Middle frontal gyrus (tissue), 1 donor: ENCODE data around the gene LEMD1.

Experiments
- DNase-seq: peaks from one replicate; pipeline ENCODE4 v3.0.0-alpha.2; 2015; ENCODE audit warnings: low spot score; ENCODE audit errors: extremely low spot score

LEMD1 gene, protein sequence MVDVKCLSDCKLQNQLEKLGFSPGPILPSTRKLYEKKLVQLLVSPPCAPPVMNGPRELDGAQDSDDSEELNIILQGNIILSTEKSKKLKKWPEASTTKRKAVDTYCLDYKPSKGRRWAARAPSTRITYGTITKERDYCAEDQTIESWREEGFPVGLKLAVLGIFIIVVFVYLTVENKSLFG

DNA sequence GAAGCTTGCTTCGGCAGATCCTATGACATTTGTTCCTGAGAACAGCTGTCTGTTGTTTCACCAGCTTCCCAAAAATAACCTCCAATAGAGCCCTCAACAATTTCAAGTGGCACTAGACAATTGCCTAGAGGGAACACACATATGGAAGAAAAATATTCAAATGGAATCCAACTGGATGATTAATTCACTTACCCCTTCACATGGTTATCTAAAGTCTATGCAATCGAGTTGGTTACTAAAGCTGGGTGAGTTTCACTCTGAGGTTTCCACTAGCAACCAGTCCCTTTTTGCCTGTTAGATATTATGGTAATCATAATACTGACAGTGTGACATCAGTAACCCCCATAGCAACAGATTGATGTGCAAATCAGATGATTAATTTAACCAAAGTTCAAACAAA is at the start of gene LEMD1:
TSS of gene LEMD1 (minus strand) at position 259 of the 400 bp plus-strand sequence. CDS start 1,520 bp downstream, outside the sequence.
- no peak for DNase-seq

DNA sequence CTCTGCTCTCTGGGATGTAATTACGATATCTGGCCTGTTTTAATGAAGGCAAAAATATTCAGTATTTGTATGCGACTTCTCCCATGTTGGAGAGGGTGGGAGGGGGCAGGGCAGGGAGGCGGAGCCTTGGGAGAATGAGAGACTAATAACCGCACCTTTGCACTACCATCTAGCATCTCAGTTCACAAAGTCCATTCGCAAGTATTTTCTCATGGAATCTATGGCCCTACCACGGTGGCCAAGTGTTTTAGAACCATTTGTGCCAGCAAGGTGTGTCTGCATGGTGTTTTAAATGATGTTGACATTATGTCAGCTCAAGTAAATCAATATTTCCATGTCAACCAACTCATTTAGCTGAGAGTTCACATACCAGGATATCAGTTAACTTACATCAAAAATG is 48.3 kb upstream of the LEMD1 start:
- DNase-seq, result no peak

DNA sequence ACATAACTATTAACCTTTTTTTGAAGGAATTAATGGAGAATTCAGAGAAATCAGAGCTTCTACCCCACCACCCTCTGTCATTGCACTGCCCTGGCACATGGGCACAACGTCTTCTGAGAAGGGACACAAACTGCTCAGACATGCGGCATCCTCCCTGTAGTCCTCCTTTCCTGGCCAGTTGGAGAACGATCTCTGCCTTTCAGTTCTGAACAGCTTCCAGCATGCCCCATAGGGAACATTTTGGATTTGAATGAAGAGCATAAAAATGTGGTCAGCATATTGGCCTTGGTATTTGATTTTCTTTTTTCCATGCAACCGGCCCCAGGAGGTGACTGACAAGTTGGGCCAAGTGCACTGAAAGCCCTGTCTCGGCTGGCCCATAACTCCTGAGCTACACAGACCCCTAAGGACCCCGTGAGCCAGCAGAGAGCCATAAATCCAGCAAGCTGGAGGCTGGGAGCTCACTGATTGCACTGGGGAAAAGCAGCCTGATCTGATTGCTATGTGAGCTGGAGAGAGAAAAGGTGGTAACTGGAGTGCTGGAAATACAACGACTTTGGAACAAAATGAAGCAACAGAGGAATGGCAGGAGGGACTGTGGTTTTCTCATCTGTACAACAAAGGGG is 44.9 kb upstream of the LEMD1 start:
- no peak for DNase-seq

DNA sequence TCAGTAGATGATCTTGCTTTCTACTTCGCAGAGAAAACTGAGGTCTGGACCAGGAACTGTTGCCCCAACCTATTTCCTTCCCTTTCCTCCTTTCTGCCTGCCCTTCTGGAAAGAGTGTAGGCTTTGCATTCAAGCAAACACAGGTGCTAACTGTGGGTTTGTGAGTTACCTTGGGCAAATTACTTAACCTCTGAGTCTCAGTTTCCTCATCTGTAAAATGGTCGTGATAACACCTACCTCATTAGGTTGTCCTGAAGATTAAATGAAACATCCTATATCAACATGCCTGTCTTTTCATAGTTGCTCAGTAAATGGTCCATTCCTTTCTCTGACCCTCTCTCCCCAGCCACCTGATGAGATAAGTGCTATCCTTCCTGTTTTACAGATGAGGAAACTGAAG is 43.5 kb upstream of the LEMD1 start:
- DNase-seq, result no peak

DNA sequence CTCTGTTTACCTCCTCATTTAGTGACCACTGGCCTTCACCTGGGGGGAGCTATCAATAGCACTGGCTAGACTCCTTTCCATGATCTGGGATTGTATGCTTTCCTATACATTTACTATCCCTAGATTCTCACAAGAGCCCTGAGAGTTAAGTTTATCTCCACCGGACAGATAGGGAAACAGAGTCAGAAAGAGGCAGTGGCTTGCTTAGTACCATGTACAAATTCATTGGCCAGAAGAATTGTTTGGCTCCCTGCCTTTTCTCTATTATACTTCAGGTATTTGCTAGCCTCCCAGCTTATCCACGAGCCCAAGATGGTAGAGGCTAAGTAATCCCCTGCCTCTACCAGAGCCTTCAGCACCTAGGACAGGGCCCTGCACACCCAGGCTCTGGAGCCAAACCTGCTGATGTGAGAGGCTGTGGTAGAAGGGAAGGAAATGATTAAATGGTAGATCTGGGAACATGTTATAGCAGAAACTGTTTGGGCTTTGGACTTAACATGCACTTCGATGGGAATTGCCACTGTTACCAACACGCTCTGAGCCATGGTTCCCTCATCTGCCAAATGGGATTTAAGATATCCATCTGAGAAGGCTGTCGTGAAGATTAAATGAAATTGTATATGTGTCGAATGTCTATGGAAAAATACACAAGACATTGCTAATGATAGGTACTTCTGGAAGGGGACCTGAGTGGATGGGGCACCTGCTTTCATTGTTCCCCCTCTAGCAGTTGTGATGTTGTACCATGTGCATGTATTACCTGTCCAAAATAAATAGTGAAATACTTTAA is 37.1 kb upstream of the LEMD1 start:
- no peak for DNase-seq

DNA sequence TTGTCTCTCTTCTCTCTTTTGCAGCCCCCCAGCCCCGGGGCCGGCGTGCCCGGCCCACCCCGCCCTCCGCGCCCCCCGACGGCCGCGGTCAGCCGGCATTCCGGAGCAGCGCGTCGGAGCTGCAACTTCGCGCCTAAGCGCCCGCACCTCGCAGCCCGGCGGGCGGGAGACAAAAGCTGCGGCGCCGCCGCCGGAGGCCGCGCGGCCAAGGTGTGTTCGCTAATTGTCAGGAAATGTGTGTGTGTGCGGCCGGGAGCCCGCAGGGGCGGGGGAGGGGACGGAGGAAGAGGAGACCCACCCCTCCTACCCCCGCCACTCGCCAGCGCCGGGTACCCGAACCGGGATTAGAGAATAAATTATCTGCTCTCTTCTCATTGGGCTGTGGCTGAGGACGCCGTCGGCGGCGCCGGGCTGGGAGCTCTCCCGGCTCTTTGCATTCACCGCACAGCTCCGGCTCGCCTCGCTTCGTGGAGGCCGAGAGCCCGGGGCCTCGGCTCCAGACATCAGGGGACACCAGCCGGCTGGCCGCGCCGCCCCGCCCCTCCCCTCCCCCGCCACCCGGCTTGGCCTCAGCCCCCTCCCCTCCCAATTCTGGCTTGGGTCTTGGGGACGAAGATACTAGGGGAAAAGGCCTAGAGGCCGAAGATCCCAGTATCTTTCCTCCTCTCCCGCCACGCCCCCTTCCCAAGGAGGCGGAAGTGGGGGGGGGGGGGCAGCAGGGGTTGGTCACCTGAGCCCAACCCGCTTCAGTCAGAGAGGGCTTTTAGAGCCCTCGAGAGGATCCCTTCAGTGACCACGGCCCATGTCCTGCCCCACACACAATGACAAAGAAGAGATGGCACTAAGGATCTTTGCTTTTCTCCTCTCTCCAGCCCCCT is 35.3 kb upstream of the LEMD1 start:
- no peak for DNase-seq

DNA sequence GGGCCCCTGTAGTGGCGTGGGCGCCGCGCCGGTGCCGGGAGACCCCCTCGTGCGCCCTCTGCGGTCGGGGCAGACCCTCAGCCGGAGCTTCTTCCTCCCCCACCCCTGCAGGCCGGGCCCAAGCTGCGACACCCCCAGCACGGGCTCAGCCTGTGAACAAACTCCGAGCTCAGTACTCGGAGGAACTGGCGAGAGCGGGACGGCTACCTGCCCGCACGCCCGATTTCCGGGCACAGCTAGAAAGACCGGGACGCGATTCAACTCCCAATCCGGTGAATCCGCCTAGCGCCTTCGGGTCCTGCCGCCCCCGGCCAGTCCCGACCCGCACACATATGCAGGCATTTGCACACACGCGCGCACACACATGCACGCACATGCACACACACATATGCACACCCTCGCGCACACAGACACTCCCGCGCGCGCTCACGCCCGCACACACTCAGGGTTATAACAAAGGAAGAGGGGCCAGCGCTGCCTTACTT is 34.6 kb upstream of the LEMD1 start:
- DNase-seq, result no peak

DNA sequence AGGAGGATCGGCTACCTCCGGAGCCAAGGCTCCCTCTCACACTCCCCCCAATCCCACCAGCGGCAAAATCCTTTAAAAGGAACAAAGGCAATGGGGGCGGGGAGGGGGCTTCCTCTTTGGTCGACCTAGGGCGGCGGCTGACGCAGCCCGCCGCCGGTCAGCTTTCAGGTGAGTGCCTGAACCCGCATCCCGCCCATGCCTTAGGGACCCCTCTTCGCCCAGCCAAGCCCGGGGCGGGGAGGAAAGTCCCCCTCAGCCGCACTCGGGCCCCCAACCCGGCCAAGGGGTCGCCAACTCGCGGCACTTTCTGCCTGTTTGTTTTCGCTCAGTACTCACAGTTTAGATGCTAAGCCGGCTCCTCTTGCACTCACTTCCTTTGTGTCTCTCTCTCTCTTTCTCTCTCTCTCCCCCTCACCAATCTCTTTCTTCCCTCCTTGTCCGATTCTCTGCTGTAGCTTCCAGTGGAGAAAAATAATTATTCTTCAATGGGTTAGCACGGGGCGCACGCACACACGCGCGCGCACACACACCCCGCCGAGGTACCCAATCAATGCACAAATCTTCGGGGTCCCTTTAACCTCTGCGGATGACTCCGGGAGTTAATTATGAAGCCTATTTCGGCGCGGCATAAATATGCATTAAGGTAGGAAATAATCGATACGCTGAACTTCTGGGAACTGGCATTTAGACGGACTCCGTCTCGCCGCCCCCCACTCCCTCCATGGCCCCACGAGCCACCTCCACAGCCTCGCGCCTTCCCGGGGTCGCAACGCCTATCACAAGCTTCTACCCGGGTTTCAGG is 33.9 kb upstream of the LEMD1 start, which contains the start of gene BLACAT1:
TSS of gene BLACAT1 (minus strand) at position 465 of the 802 bp plus-strand sequence.
- DNase-seq, result no peak

DNA sequence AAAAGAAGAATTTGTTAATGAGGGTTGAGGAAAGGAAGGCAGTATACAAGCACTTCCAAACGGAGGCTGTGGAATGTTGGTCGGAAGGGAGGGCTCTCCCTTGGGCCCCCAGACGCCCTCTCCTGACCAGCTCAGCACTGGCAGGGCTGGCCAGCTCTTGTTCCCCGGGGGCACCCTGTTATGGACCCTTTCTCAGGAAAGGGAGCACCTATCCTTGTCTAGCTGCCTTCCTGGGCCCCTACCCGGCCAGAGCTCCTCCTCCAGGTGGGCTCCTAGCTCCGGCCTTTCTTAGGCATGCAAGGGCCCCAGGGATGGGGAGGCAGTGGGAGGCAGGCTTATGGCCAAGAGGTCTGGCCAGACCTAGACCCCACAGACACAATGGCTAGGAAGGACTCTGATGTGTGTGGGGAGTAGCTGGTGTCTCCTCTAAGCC is 33.1 kb upstream of the LEMD1 start:
- DNase-seq, result no peak

DNA sequence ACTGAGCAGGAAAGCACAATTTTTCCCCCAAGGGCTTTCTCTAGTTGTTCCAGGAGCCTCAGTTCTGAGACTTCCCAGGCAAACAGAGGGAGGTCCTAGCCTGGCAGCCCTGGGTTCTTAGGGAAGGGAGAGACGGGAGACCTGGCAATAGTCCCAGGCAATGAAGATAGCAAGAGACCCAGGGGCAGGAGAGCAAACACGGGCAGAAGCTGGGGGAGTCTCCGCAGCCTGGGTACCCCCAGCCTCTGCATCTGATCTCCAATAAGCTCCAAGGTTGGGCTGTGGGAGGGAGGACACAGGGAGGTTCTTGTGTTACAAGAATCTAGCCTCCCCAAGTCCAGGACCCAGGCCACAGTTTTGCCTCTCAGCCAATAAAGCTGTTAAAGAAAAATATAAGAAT is 31.6 kb upstream of the LEMD1 start:
- no peak for DNase-seq

DNA sequence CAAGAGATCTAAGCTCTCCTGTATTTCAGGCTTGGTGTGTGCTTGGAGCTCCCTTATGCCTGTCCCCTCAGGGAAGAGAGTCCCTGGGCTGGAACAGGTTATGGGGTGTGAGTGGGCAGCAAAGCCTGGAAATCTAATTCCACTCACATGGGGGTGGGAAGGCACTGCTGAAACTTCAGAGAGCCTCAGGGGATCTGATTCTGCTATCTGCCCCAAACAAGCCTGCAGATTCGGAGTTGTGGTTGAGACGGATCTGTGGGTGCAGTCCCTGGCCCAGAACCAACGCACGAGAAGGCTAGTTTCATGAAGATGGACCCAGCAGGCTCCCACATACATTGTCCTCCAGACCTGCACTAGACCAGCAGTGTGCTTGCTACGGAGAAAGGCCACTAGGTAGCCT is 31.1 kb upstream of the LEMD1 start:
- no peak for DNase-seq

DNA sequence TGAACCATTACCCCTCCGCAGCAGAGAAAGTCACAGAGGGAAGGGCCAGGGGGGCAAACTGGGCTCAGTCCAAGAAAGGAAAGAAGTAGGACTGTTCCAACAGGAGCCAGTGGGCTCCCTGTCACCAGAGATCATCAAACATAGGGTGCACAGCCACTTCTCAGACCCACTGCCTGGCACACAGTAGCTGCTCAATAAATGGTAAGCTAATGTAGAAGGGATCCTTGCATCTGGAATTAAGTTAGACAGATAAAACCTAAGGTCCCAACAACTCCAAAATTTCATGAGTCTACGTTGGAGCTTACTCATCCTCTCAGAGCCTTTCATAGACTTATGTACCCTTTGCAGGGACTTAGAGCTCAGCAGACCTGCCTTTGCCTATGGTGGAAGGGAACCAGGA is 30.5 kb upstream of the LEMD1 start:
- no peak for DNase-seq

DNA sequence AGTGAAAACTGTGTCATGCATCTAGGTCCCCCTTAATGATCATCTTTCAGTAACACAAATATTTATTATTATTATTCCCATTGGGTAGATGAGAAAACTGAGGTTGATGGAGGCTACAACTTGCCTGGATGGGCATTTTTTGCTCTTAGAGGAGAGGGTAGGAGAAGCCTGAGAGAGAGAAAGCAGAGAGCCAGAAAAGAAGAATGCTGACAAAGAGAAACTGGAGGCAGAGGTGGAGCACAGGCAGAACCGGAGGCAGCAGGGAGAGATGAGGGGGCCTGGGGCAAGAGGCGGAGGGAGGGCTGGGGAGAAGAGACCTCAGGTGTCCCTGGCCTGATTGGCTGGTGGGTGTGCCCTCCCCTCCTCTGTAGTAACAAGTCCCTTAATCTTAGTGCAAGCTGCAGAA is 29.9 kb upstream of the LEMD1 start:
- no peak for DNase-seq

DNA sequence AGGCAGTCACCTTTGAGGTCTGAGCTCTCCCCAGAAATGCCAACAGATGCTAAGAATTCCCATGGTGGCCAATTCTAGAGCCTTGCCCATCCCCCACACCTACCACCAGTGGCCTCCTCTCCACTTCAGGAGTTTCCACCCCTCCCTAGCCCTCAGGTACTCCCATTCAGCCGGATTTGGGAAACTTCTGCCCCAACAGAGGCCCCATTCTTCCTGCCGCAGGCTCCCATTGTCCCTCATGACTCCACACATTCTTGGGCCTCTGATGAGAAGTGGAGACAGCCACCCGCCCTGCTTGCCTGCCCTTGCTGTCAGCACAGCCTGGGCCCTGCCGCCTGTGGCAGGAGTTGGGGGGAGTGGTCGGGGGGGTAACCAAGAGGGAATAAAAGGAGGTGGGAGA is 29.3 kb upstream of the LEMD1 start:
- DNase-seq, result no peak

DNA sequence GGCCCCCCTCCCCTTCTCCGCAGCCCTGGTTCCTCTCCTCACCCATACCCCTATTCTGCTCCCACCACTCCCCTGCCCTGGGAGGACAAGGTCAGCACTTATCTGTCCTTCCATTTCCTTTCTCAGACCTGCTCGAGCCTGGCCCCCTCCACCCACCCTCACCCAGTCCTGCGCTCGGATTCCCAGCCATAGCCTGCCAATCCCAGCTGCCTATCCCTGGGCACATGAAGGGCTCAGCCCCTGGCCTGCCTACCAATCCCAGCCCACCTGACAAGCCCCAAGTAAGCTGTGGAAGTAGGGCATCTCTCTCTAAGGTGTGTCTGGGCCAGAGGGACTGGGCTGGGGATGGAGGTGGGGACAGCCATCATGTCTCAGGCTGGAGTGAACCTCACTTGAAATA is 28.6 kb upstream of the LEMD1 start:
- no peak for DNase-seq

DNA sequence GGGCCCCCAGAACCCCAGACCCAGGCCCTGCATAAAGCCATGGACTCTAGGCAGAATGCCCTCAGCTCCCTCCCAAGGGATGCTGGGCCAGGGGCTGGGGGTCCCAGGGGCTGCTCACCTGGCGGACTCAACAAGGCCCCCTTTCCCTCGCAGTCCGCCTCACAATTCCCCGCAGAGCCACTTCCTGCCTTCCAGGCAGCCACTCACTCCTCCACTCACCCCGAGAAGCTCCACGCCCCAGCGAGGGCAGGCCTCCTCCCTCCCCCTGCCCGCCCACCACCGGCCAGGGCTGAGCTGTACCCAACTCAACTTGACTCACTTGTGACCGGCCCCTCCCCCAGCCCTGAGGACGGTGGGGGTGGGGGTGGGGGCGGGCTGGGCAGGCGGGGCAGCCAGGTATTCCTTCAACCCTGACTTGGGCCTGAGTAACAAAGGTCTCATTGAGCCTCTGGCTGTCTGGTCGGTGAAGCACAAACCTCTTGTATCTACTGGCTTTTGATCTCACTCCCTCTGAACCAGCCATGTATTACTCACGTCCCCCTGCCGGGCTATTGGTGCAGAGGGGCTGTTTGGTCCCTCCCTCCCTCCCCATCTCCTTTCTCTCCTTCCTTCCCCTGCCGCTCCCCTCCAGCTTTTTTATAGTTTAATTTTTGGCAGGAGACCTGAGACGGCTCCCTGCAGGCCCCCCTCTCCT is 28.0 kb upstream of the LEMD1 start:
- no peak for DNase-seq

DNA sequence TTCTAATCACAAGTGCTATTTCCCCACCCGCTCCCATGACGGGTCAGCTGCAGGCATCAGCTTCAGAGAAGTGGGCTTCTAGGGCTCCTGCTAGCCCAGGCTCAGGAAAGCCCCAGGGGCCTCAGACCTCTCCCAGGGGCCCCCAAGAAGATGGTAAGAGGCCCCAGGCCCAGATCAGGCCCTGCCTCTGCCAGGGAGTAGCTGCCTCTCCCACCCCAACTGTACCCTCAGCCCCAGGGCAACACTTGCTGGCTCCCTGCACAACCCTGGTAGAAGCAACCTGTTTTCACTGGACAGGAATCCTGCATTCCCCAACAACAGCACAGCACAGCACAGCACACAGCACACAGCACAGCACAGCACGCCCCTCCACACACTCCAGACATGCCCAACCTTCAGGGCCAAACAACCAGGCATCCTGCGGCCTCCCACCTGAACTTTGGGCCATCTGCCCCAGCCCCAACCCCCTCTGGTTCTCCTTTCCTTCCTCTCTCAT is 27.4 kb upstream of the LEMD1 start:
- no peak for DNase-seq

DNA sequence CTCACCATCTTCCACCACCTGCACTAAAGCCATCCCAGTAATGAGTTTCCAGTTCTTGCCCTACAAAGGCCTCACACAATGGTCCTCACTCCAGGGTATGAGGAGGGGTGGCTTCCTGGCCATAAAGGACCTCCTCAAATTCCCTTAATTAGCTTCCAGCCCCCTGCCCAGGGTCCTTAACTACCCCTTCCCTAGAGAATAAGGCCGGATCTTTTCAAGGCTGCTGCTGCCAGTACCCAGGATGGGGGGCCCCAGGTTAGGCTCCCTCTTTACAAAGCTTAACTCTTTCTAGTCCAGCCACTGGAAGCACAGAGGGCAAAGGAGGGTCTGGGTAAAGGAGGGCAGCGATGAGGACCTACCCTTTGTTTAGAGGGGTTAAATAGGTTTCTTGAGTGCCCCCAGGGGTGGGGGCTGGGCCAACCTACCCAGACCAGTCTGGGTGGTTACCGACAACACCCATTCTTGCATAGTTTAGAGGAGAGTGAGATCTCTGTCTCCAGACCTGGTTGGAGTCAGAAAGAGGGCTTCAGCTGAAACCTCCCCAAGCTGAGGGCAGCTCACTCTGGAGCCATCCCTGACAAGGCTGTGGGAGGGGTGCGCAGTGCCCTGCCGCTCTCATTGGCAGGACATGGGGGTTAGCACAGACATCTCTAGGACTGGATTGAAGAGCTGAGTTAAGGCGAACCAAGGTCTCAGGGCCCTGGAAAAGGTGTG is 26.8 kb upstream of the LEMD1 start:
- DNase-seq, result no peak
